LNCAP (cell line): ENCODE results near the gene CCDC126.

Source experiments
- CTCF ChIP-seq: fragments of 450-650 bp; IDR thresholded peaks from 2 replicates; pipeline ENCODE4 v1.5.1; 2017; ENCODE audit warnings: mild to moderate bottlenecking

The CCDC126 gene

DNA sequence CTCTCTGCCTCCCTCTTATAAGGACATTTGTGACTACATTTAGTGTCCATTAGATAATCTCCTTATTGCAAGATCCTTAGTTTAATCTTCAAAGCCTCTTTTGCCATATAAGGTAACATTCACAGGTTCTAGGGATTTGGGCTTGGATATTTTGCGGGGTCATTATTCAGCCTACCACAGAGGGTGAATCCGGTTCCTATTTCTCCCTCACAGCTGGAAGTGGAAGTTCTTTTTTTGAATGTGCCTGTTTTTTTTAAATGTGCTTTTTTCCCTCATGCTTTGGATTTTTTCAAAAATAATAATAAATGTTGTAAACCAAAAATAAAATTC is 65.8 kb downstream of the CCDC126 start:
- no peak for TF ChIP-seq CTCF

- no peak for TF ChIP-seq CTCF
Measured at GRCh38 chr7:23664122-23664521, 66.9 kb downstream of the CCDC126 start.

GRCh38 chr7:23672033-23672432 is 74.9 kb downstream of the CCDC126 start:
- no peak for TF ChIP-seq CTCF

- TF ChIP-seq CTCF: peak; percentile 44; the same call in 1 of the 2 replicates
Measured at GRCh38 chr7:23679898-23680413, 82.8 kb downstream of the CCDC126 start, which contains the start of gene FAM221A. Gene FAM221A, plus strand, starts transcription at chr7:23680199. Its CDS starts 20 bp downstream, at chr7:23680219.

GRCh38 chr7:23680414-23681405 is 83.5 kb downstream of the CCDC126 start:
- TF ChIP-seq CTCF: no peak

DNA sequence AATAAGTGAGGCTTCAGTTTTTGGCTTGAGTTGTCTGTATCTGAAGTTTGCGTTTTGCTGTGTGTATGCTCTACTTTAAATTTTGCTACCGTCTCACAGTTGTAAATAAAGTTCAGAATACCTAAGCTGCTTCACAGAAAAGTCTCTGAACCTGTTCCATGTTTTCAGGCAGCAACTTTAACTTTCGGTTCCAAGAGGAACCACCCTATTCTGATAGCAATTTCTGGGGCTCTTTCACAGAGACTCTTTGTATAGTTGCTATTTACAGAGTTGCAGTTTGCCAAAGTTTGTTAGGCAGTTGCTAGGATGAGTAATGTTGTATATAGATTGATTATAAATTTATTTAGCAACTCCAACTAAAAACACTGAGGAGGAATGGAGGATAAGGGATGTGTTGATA is 88.5 kb downstream of the CCDC126 start:
- TF ChIP-seq CTCF: no peak

DNA sequence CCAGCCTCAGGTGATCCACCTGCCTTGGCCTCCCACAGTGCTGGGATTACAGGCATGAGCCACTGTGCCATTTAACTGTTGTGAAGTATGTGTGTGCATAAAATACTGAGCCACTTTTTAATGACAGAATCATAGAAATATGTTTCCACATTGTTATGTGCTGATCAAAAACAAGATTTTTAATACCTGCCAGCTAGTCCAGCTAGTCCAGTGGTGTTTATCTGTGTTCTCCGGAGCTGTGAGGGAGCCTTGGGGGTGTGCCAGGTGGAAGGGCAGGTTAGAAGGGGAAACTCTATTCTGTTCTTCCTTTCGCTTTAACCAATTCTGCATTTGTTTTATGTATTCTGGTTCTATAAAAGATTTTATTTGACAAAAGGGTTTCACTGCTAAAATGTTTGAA is 89.8 kb downstream of the CCDC126 start:
- no peak for TF ChIP-seq CTCF
